ENCODE results near the gene RAPGEF1. TPM values are rescaled to one million over a fixed set of nuclear protein-coding genes. Genes with fewer than 3 reads are reported as not detected.

The RAPGEF1 gene
- polyA plus RNA-seq, 1 donor from 2014 or later: 23.6 TPM

DNA sequence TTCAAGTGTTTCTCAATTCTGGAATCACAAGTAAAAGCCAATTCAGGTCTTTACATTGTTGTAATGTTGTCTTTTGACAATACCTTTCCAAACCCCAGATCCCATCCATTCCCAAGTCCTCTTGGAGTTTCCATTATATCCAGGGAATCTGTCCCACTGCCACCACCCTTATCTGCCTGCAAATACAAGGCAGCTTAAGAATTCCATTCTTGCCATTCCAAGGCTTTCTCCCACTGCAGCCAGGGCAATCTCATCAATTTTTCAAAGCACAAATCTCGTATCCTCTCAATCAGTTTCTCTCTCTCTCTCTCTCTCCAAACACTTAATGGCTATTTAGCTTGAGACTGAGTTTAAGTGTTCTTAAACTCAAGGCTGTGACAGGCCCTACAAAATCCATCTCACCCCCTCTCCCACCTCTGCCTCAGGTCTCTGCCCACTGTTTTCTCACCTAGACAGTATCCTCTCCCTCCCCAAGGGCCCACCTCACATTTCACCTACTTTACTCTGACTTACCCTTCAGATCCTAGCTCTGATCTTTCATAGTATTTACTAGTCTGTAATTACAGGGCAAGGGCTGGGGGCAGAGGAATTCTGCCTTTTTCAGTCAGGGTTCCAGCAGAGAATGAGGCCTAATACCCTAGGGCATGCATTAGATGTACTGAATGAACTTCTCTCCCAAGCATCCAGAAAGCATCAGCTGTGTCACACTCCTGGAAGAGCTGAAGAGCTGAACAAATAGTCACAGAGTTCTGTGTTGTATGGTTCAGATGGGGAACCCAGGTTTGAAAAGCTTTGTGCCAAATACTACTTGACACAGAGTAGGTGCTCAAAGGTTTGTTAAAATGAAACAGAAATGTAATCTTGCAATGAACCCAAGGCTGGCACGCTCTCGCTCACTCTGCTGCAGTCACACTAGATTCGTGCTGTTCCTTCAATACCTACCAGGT lies 46.0 kb downstream of the RAPGEF1 start:
- H3F3A ChIP-seq (ENCODE audit: insufficient read depth, low read length, poor library complexity, severe bottlenecking): no peaks in the 10 kb centered on the region
- no peaks in the 10 kb centered on the region for H3K27me3 ChIP-seq (ENCODE audit: insufficient read depth, low read depth, low read length)
- H3K27ac ChIP-seq (ENCODE audit: low read length): no peak overlapping the region
- no peaks in the 10 kb centered on the region for H4K20me1 ChIP-seq (ENCODE audit: insufficient read depth)
- H3K4me2 ChIP-seq (ENCODE audit: low read length): no peak overlapping the region
- H3K9me3 ChIP-seq (ENCODE audit: low read length): no peaks in the 10 kb centered on the region
- no peak overlapping the region for H3K4me3 ChIP-seq (ENCODE audit: low read length)
- H3K9me2 ChIP-seq (ENCODE audit: insufficient read depth, low read length): no peaks in the 10 kb centered on the region
- no peaks in the 10 kb centered on the region for H3K79me2 ChIP-seq (replicated peaks; ENCODE audit: insufficient read depth, low read length)
- no peaks in the 10 kb centered on the region for H3K36me3 ChIP-seq (ENCODE audit: insufficient read depth, low read length)
- TF ChIP-seq EP300 (conservative IDR thresholded peaks at IDR 0.05; ENCODE audit: poor library complexity, severe bottlenecking) (no peak), RAD21 (conservative IDR thresholded peaks at IDR 0.05) (no peak), REST (IDR thresholded peaks at IDR 0.05; ENCODE audit: borderline replicate concordance) (no peak), MXI1 (conservative IDR thresholded peaks at IDR 0.05; ENCODE audit: poor library complexity, severe bottlenecking) (no peak), TAF1 (IDR thresholded peaks at IDR 0.05; ENCODE audit: low read depth) (no peak), POLR2AphosphoS5 (IDR thresholded peaks at IDR 0.05) (no peak), EZH2 (IDR thresholded peaks at IDR 0.05; ENCODE audit: borderline replicate concordance, insufficient read depth, low read length, poor library complexity, severe bottlenecking) (no peak), CTCF (IDR thresholded peaks at IDR 0.05; ENCODE audit: poor library complexity, severe bottlenecking) (no peak), SMC3 (conservative IDR thresholded peaks at IDR 0.05; ENCODE audit: poor library complexity) (no peak)
- no peak overlapping the region for H2AFZ ChIP-seq (ENCODE audit: low read depth, low read length)
- no peak overlapping the region for H3K9ac ChIP-seq (ENCODE audit: low read length)

GRCh38 chr9:131692612-131693562 lies 47.0 kb downstream of the RAPGEF1 start:
- no peaks in the 10 kb centered on the region for H3K27me3 ChIP-seq (ENCODE audit: insufficient read depth, low read depth, low read length)
- H3K9me3 ChIP-seq (ENCODE audit: low read length): no peaks in the 10 kb centered on the region
- TF ChIP-seq TAF1 (IDR thresholded peaks at IDR 0.05; ENCODE audit: low read depth) (no peak), REST (IDR thresholded peaks at IDR 0.05; ENCODE audit: borderline replicate concordance) (no peak), CTCF (IDR thresholded peaks at IDR 0.05; ENCODE audit: poor library complexity, severe bottlenecking) (no peak), EP300 (conservative IDR thresholded peaks at IDR 0.05; ENCODE audit: poor library complexity, severe bottlenecking) (no peak), SMC3 (conservative IDR thresholded peaks at IDR 0.05; ENCODE audit: poor library complexity) (no peak), POLR2AphosphoS5 (IDR thresholded peaks at IDR 0.05) (no peak), RAD21 (conservative IDR thresholded peaks at IDR 0.05) (no peak), EZH2 (IDR thresholded peaks at IDR 0.05; ENCODE audit: borderline replicate concordance, insufficient read depth, low read length, poor library complexity, severe bottlenecking) (no peak), MXI1 (conservative IDR thresholded peaks at IDR 0.05; ENCODE audit: poor library complexity, severe bottlenecking) (no peak)
- H3K79me2 ChIP-seq (replicated peaks; ENCODE audit: insufficient read depth, low read length): no peaks in the 10 kb centered on the region
- no peaks in the 10 kb centered on the region for H4K20me1 ChIP-seq (ENCODE audit: insufficient read depth)
- no peak overlapping the region for H2AFZ ChIP-seq (ENCODE audit: low read depth, low read length)
- H3K4me2 ChIP-seq (ENCODE audit: low read length): no peak overlapping the region
- H3K9me2 ChIP-seq (ENCODE audit: insufficient read depth, low read length): no peaks in the 10 kb centered on the region
- no peaks in the 10 kb centered on the region for H3F3A ChIP-seq (ENCODE audit: insufficient read depth, low read length, poor library complexity, severe bottlenecking)
- H3K36me3 ChIP-seq (ENCODE audit: insufficient read depth, low read length): no peaks in the 10 kb centered on the region
- H3K4me3 ChIP-seq (ENCODE audit: low read length): no peak overlapping the region
- no peak overlapping the region for H3K9ac ChIP-seq (ENCODE audit: low read length)
- H3K27ac ChIP-seq (ENCODE audit: low read length): no peak overlapping the region
